T47D (cell line): Measurements from ENCODE around the gene PNKP.

Source experiments
- DNase-seq, 2 experiments: peaks; one replicate each; pipeline versions ENCODE4 v3.0.0 to v3.0.0-alpha.2; 2011 to 2012; ENCODE audit warnings: low read depth in 1 of 2, low spot score in 1 of 2
- JUND ChIP-seq: IDR thresholded peaks from 2 replicates; pipeline ENCODE4 v1.6.1; 2012; ENCODE audit warnings: low read depth
- in situ Hi-C: cut with HindIII; loops from 2 replicates; pipeline ENCODE4 v1.10.0; 2016; ENCODE audit warnings: low sequenced_read_pairs, low pct_unique_long_range_greater_than_20kb

Gene PNKP

DNA sequence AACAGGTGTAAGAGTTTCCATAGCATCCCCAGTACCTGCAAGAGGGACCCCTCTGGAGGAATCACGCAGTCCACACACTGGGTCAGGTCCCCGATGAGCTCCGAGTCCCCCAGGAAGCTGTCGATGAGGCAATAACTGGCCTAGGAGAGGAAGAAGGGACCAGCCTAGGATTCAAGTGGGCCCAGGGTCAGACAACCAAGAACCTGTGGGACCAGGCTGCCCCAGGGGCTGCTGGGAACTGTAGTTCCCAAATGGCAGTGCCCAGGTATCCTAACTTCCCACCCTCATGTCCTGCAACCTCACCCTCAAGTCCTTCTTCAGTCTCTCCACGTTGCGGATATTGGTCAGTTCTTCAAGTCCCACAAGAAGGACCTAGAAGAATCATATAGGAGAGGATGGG, 56.0 kb downstream of the PNKP start:
- TF ChIP-seq JUND = no peak
- no peak for DNase-seq
- in situ Hi-C loops = no loop called here
